ENCODE results near the gene PPP1R17.

Gene PPP1R17

DNA sequence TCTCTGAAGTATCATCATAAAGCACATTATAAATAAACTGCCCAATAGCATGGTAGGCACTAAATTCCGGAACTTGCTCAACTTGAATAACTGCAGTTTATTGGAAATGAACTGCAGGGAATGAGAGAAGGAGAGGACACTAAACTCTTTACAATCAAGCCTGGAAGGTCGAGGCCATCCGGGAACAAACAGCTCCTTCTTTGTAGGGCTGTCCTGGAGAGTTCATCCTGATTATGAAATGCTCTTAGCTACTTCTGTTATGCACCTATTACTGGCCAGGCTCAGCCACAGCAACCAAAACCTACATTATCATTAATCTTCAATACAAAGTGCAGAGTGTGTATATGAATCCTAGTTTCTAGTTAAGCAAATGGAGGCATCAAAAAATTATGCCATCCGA, 64.7 kb downstream of the PPP1R17 start:
- in situ Hi-C loops (cut with HindIII; ENCODE audit: low sequenced_read_pairs) = no loop called here
- DNase-seq (ENCODE audit: low read depth) = no peak
- H3K4me3 ChIP-seq (ENCODE audit: low read depth, low read length) = no peak overlapping the region
- TF ChIP-seq, protein P1, sequence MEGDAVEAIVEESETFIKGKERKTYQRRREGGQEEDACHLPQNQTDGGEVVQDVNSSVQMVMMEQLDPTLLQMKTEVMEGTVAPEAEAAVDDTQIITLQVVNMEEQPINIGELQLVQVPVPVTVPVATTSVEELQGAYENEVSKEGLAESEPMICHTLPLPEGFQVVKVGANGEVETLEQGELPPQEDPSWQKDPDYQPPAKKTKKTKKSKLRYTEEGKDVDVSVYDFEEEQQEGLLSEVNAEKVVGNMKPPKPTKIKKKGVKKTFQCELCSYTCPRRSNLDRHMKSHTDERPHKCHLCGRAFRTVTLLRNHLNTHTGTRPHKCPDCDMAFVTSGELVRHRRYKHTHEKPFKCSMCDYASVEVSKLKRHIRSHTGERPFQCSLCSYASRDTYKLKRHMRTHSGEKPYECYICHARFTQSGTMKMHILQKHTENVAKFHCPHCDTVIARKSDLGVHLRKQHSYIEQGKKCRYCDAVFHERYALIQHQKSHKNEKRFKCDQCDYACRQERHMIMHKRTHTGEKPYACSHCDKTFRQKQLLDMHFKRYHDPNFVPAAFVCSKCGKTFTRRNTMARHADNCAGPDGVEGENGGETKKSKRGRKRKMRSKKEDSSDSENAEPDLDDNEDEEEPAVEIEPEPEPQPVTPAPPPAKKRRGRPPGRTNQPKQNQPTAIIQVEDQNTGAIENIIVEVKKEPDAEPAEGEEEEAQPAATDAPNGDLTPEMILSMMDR (IDR thresholded peaks at IDR 0.05; ENCODE audit: low read depth, low read length, missing control alignments) = no peak
